ENCODE measurements around the gene TUBG1. TPM values are rescaled to one million over a fixed set of nuclear protein-coding genes. Genes with fewer than 3 reads are reported as not detected.
A peak's percentile ranks its signal among the peaks of the same experiment; 100 is the strongest.

Gene TUBG1
- total and polyA plus RNA-seq, 9 of the 15 experiments (the other 6 are each of a cell fraction or from before 2014, with no cell fraction given) = 33.1 to 147 (median 66.0) TPM

- TF ChIP-seq REST (IDR thresholded peaks at IDR 0.05; ENCODE audit: borderline replicate concordance) (peak; percentile 13; the same call in 1 of the 2 replicates), REST (CRISPR knock-in tag; IDR thresholded peaks at IDR 0.05; ENCODE audit: low read depth) (no peak), TAF9B (IDR thresholded peaks at IDR 0.05; ENCODE audit: partially characterized antibody) (peak; percentile 29), CREB1 (IDR thresholded peaks at IDR 0.05) (no peak), CREB1 (CRISPR knock-in tag; IDR thresholded peaks at IDR 0.05) (0 out of 2 replicates have a peak, but pooled peaks have one; percentile 38), NR2C2 (CRISPR knock-in tag; IDR thresholded peaks at IDR 0.05) (no peak), NR2C2 (tag; IDR thresholded peaks at IDR 0.05) (peak; percentile 96), CTCF (IDR thresholded peaks at IDR 0.05 in 2 of 3, conservative IDR thresholded peaks at IDR 0.05 in 1 of 3; ENCODE audit: insufficient read depth in 2 of 3, low read depth in 1 of 3, low read length in 3 of 3) (0 out of 6 replicates have a peak, but pooled peaks of 1 of the 3 experiments have one; percentile 8), PHB (CRISPR knock-in tag; IDR thresholded peaks at IDR 0.05) (no peak), PHF8 (IDR thresholded peaks at IDR 0.05; ENCODE audit: borderline replicate concordance, low read length) (peak; percentile 3; the same call in 1 of the 2 replicates)
These were observed 46.9 kb upstream of the TUBG1 start (continued) for GRCh38 chr17:42562388-42563142.
